CD14-positive monocyte (primary cell): ENCODE data around the gene IGF2BP3. TPM values are rescaled to one million over a fixed set of nuclear protein-coding genes. Genes with fewer than 3 reads are reported as not detected.
A peak's percentile ranks its signal among the peaks of the same experiment; 100 is the strongest.

ENCODE experiments used
- DNase-seq, 3 donors: peaks; one replicate each; pipeline ENCODE4 v3.0.0-alpha.2; 2011 to 2022
- H2AFZ ChIP-seq: 2 replicates; pipeline ENCODE4 v1.6.0; 2012; ENCODE audit warnings: mild to moderate bottlenecking, low read depth, low read length, inconsistent platforms; ENCODE audit not compliant: insufficient read depth, poor library complexity, severe bottlenecking
- H3K27ac ChIP-seq, 2 donors: 1 replicate in 1 of 2; 2 replicates in 1 of 2; pipeline ENCODE4 v1.5.1; 2012 to 2013; ENCODE audit warnings: low read length in 2 of 2, control low read depth in 1 of 2, inconsistent platforms in 1 of 2, low read depth in 1 of 2, mild to moderate bottlenecking in 1 of 2
- H3K27me3 ChIP-seq, 2 donors: one replicate each; pipeline versions ENCODE4 v1.6.0 to v1.6.1; 2011 to 2013; ENCODE audit warnings: low read length in 2 of 2; ENCODE audit not compliant: control insufficient read depth in 2 of 2, insufficient read depth in 2 of 2
- H3K36me3 ChIP-seq, 2 donors: replicated peaks in 1 of 2; 1 replicate in 1 of 2; 2 replicates in 1 of 2; pipeline versions ENCODE4 v1.5.1 to v1.6.1; 2012 to 2013; ENCODE audit warnings: low read length in 2 of 2, control low read depth in 1 of 2, inconsistent platforms in 1 of 2, mild to moderate bottlenecking in 1 of 2; ENCODE audit not compliant: insufficient read depth in 2 of 2, control insufficient read depth in 1 of 2
- H3K4me1 ChIP-seq, 2 donors: 1 replicate in 1 of 2; 2 replicates in 1 of 2; pipeline versions ENCODE4 v1.5.1 to v1.6.1; 2012 to 2013; ENCODE audit warnings: low read length in 2 of 2, control low read depth in 1 of 2, inconsistent platforms in 1 of 2, mild to moderate bottlenecking in 1 of 2, moderate library complexity in 1 of 2; ENCODE audit not compliant: insufficient read depth in 2 of 2, control insufficient read depth in 1 of 2
- H3K4me2 ChIP-seq: replicated peaks from 2 replicates; pipeline ENCODE3; 2012; ENCODE audit warnings: low read length, moderate library complexity, mild to moderate bottlenecking; ENCODE audit not compliant: poor library complexity, severe bottlenecking; ENCODE audit errors: extremely low read depth
- H3K4me3 ChIP-seq, 3 experiments: fragments of 200-600 bp in 1 of 3; sonication (generic) in 1 of 3; replicated peaks in 1 of 3; 1 replicate in 2 of 3; 2 replicates in 1 of 3; pipeline ENCODE4 v1.5.1; 2011 to 2013; ENCODE audit warnings: low read length in 3 of 3, mild to moderate bottlenecking in 3 of 3, control low read depth in 2 of 3, low read depth in 2 of 3, inconsistent platforms in 1 of 3, moderate library complexity in 1 of 3
- H3K79me2 ChIP-seq: 2 replicates; pipeline ENCODE4 v1.6.0; 2012; ENCODE audit warnings: mild to moderate bottlenecking, control low read depth, inconsistent platforms, low read length, moderate library complexity; ENCODE audit not compliant: insufficient read depth
- H3K9ac ChIP-seq: 2 replicates; pipeline ENCODE4 v1.6.0; 2017; ENCODE audit warnings: low read length, mild to moderate bottlenecking; ENCODE audit not compliant: insufficient read depth, poor library complexity, severe bottlenecking
- H3K9me3 ChIP-seq, 2 donors: replicated peaks in 1 of 2; 1 replicate in 1 of 2; 2 replicates in 1 of 2; pipeline versions ENCODE4 v1.5.1 to v1.6.1; 2012 to 2013; ENCODE audit warnings: low read length in 2 of 2, control low read depth in 1 of 2; ENCODE audit not compliant: control insufficient read depth in 1 of 2, insufficient read depth in 1 of 2
- H4K20me1 ChIP-seq: 2 replicates; pipeline ENCODE4 v1.6.0; 2012; ENCODE audit warnings: mild to moderate bottlenecking, low read length, control low read depth, moderate library complexity; ENCODE audit not compliant: insufficient read depth
- H3K27ac Mint-ChIP-seq, 7 donors: one replicate each; pipeline ENCODE4 v1.8.0; 2020; ENCODE audit warnings: mild to moderate bottlenecking in 7 of 7, mixed read lengths in 7 of 7, moderate library complexity in 6 of 7, inconsistent platforms in 2 of 7
- H3K27me3 Mint-ChIP-seq, 3 donors: one replicate each; pipeline ENCODE4 v1.8.0; 2021 to 2022; ENCODE audit warnings: low read depth in 3 of 3, mild to moderate bottlenecking in 3 of 3, mixed read lengths in 3 of 3, moderate library complexity in 3 of 3, inconsistent platforms in 1 of 3
- H3K36me3 Mint-ChIP-seq, 2 donors: one replicate each; pipeline ENCODE4 v1.8.0; 2020; ENCODE audit warnings: mixed read lengths in 2 of 2, inconsistent platforms in 1 of 2, mild to moderate bottlenecking in 1 of 2
- H3K4me1 Mint-ChIP-seq: one replicate; pipeline ENCODE4 v1.8.0; 2020; ENCODE audit warnings: mild to moderate bottlenecking, mixed read lengths
- H3K4me3 Mint-ChIP-seq, 2 donors: one replicate each; pipeline ENCODE4 v1.8.0; 2020; ENCODE audit warnings: mild to moderate bottlenecking in 2 of 2, mixed read lengths in 2 of 2, moderate library complexity in 1 of 2
- H3K9me3 Mint-ChIP-seq, 7 donors: one replicate each; pipeline ENCODE4 v1.8.0; 2020 to 2022; ENCODE audit warnings: mixed read lengths in 7 of 7, mild to moderate bottlenecking in 6 of 7, moderate library complexity in 6 of 7, inconsistent platforms in 2 of 7
- WGBS: methylation state at CpG from one replicate; pipeline ENCODE4 v1.1.5; 2013; ENCODE audit warnings: missing lambda C conversion rate; ENCODE audit not compliant: insufficient coverage; 5-methylcytosine and 5-hydroxymethylcytosine counted together
- intact Hi-C, 2 donors: fragments of 100-400 bp; cut with micrococcal nuclease; formaldehyde crosslinking; loops; one replicate each; pipeline versions ENCODE4 v1.15.0 to v1.15.1; 2023
- polyA plus RNA-seq, 3 donors: library from polyadenylated mRNA; depleted of rRNA in 1 of 3; unstranded in 2 of 3; stranded (reverse) in 1 of 3; fragments of 300-500 nt in 2 of 3; fragments of >200 nt in 1 of 3; fragmentation: Illumina TruSeq in 2 of 3; gene quantifications; 1 replicate in 2 of 3; 2 replicates in 1 of 3; pipeline ENCODE4 v1.2.3, GENCODE V29; 2012 to 2021
- TF ChIP-seq, protein P1 (sequence below): fragments of 200-600 bp; IDR thresholded peaks from one replicate; pipeline ENCODE4 v1.8.0; 2022; ENCODE audit warnings: antibody characterized with exemption, mild to moderate bottlenecking

Gene IGF2BP3
- polyA plus RNA-seq, 3 donors, result 0.60 to 5.3 (median 3.2) TPM

- TF ChIP-seq, protein P1, sequence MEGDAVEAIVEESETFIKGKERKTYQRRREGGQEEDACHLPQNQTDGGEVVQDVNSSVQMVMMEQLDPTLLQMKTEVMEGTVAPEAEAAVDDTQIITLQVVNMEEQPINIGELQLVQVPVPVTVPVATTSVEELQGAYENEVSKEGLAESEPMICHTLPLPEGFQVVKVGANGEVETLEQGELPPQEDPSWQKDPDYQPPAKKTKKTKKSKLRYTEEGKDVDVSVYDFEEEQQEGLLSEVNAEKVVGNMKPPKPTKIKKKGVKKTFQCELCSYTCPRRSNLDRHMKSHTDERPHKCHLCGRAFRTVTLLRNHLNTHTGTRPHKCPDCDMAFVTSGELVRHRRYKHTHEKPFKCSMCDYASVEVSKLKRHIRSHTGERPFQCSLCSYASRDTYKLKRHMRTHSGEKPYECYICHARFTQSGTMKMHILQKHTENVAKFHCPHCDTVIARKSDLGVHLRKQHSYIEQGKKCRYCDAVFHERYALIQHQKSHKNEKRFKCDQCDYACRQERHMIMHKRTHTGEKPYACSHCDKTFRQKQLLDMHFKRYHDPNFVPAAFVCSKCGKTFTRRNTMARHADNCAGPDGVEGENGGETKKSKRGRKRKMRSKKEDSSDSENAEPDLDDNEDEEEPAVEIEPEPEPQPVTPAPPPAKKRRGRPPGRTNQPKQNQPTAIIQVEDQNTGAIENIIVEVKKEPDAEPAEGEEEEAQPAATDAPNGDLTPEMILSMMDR, result no peak
- no peaks in the 10 kb centered on the region for H3K36me3 ChIP-seq
- H3K27me3 ChIP-seq, result no peaks in the 10 kb centered on the region
- no CpG with 5 or more reads among the region's 1 CpG for WGBS
- H3K9ac ChIP-seq, result no peak overlapping the region
- Mint-ChIP-seq H3K9me3 (peaks cover 0 to 7% (median 0%) of the 10 kb centered on the region in 7 donors), H3K27ac (no peak overlapping the region), H3K36me3 (no peaks in the 10 kb centered on the region), H3K4me1 (no peaks in the 10 kb centered on the region), H3K27me3 (peaks cover 0 to 5% (median 2%) of the 10 kb centered on the region in 3 donors), H3K4me3 (no peak overlapping the region)
- H4K20me1 ChIP-seq, result no peaks in the 10 kb centered on the region
- intact Hi-C loops, result no loop called here
- no peak overlapping the region for H3K27ac ChIP-seq
- H2AFZ ChIP-seq, result no peak overlapping the region
- no peak overlapping the region for H3K4me2 ChIP-seq
- H3K4me3 ChIP-seq, result no peak overlapping the region
- DNase-seq, result no peak
- H3K4me1 ChIP-seq, result no peaks in the 10 kb centered on the region
- no peaks in the 10 kb centered on the region for H3K79me2 ChIP-seq
- no peaks in the 10 kb centered on the region for H3K9me3 ChIP-seq
Observed at GRCh38 chr7:23378996-23379395, 91.3 kb downstream of the IGF2BP3 start.

DNA sequence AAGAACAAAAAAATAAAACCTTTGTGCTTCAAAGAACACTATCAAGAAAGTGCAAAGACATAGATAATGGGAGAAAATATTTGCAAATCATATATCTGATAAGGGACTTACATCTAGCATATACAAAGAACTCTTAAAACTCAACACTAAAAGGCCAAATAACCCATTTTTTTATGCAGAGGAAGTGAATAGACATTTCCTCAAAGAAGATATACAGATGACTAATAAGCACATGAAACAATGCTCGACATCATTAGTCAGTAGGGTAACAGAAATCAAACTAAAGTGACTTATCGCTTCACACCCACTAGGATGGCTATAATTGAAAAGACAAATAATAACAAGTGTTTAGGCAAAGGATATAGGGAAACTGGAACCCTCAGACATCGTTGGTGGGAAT, 93.2 kb downstream of the IGF2BP3 start:
- Mint-ChIP-seq H3K27me3 (peaks cover 0 to 4% (median 0%) of the 10 kb centered on the region in 3 donors), H3K9me3 (peaks cover 0 to 7% (median 0%) of the 10 kb centered on the region in 7 donors), H3K27ac (no peak overlapping the region), H3K4me3 (no peak overlapping the region), H3K36me3 (no peaks in the 10 kb centered on the region), H3K4me1 (peaks cover 9% of the 10 kb centered on the region)
- Histone ChIP-seq H3K36me3 (no peaks in the 10 kb centered on the region), H4K20me1 (no peaks in the 10 kb centered on the region), H3K4me1 (peaks cover 0 to 8% of the 10 kb centered on the region in 2 donors), H3K27ac (no peak overlapping the region), H3K27me3 (no peaks in the 10 kb centered on the region), H3K9me3 (no peaks in the 10 kb centered on the region), H2AFZ (no peak overlapping the region), H3K9ac (no peak overlapping the region), H3K4me2 (no peak overlapping the region), H3K79me2 (no peaks in the 10 kb centered on the region), H3K4me3 (no peak overlapping the region)
- WGBS, result no CpG with 5 or more reads among the region's 3 CpGs
- TF ChIP-seq, protein P1, result no peak
- intact Hi-C loops, result no loop called here
- DNase-seq, result peak in 2 of 3 donors; percentile 4 to 28
